Measurements from ENCODE around the gene TRAPPC2L.

The TRAPPC2L gene

DNA sequence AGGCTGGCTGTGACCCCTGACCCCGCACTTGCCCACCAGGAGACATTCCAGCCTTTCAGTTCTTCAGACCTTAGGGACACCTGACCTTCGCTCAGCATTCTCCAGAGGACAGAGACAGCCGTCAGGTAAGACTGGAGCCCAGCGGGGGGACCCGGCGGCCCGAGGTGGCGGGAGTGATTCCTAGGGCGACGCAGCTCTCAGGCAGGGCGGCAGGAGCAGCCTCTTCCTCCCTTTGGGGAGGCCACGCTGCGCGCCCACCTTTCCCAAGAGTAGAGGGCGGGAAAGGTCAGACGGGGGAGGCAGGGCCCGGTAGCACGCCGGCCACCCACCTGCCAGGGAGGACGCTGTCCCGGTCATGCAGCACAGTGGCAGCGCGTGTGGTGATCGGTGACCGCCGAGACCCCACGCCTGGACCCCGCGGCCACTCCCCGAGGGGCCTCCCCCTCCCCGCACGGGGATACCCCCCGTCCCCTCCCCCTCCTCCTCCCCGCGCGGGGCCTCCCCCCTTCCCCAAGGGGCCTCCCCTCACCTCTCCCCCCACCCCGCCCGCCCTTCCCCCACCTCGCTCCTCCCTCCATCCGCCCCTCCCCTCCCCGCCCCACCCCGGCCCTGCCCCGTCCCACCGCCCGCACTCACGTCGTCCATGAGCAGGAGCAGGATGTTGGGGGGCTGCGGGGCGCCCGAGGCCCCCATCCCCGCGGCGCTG, 652 bp upstream of the TRAPPC2L start:
- no peak for FAIRE-seq
- DNase-seq (ENCODE audit: insufficient read length, low spot score): no peak

DNA sequence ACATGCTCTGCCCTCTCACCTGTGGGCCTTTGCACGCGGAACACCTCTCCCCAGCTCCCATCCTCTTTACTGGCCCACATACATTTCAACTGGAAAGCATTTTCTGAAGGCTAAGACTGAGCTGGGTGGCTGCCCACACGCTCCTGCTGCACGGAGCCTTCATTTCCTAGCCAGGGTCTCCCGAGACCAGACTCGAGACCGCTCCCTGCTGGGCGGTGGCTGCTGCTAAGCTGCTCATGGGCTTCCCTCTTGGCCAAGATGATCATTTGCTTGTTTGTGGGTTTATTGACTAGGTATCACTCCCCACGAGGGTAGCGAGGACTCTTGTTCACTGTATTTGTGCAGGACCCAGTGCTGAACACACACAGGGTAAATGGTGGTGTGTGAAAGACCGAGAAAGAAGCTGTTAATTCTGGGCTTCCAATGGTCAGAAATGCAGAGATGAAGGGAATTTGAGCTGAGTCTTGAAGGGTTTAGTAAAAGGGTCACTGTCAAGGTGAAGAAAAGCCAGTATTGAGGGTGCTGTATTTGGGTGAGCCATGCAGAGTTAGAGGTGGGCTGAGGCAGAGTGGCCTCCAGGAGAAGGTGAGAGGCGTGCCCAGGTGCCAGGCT, 907 bp downstream of the TRAPPC2L start:
- FAIRE-seq (peak; percentile 96), DNase-seq (ENCODE audit: insufficient read length, low spot score) (peak; percentile 95)

DNA sequence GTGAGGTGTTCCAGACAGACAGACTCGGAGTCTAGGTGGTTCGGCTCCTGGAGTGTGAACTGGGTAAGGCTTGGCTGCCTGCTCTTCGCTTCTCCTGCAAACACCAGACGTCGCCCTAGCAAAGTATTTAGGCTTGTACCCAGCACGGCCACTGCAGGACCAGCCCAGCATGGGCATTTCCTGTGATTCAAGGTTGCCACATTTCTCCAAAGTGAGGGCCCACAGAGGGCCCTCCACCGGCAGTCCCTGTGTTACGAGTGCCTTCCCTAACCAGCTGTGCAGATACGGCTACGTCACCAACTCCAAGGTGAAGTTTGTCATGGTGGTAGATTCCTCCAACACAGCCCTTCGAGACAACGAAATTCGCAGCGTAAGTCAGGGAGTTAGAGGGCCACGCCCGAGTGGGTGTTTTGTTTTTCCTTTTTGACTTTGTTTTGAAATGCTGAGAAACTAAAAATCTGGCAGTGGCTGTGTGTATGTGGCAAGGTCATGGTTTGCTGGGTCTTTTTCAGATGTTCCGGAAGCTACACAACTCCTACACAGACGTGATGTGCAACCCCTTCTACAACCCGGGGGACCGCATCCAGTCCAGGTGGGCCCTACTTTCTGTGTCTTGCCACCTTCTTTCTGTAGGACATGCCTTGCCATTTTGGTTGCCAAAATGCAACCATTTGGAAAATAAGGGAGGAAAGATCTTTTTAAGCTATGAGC, 2.6 kb downstream of the TRAPPC2L start:
- DNase-seq (ENCODE audit: insufficient read length, low spot score) (no peak), FAIRE-seq (no peak)

DNA sequence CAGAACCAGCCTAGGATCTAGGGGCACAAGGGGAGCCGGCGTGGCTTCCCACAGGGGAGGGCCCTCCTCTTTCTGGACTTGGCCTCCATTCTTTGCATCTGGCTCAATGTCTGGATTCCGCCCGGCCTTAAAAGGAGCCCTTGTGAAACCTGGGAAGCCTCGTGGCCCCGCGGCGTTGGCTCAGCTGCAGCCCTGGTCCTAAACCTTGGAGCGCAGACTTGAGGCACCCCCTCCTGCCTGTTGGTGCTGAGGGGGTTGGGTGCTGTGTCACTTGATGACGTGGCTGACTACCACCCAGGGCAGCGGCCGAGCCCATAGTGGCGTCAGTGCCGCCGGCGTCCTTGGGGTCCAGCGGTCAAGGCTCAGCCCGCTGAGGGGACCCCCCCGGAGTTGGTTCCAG, 4.4 kb downstream of the TRAPPC2L start:
- FAIRE-seq (no peak), DNase-seq (ENCODE audit: insufficient read length, low spot score) (no peak)

DNA sequence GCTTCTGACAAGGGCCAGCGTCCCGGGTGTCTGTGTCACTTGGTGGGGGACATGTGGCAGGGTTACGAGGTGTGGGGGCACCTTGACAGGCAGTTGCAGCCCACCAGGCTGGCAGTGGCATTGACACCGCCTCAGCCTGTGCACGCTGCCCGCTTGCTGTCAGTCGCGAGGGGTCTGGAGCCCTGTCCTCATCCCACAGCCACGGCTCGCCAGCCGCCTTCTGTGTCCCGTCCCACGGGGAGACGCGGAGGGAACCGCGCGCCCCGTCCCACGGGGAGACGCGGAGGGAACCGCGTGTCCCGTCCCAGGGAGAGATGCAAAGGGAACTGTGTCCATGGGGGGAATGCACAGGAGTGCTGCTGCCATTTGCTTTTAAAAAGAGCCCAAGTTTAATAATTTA, 6.0 kb downstream of the TRAPPC2L start:
- FAIRE-seq (no peak), DNase-seq (ENCODE audit: insufficient read length, low spot score) (no peak)

DNA sequence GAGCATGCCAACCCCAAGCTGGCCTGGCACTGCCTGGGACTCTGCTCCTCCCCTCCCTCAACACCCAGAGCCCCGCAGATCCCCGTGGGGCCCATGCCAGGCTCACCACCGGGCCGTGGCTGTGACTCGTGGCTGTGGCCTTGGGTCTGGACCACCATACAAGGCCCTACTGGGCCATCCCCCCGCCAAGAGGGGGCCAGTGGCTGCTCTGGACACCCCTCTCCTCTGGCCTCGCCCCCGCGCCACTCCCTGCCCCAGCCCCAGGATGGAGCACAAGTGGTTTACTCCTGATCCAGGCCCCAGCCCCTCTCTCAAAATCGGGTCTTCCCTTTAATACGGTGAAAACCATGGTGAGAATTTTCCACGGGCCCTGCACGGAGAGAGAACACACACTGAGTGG, 6.5 kb downstream of the TRAPPC2L start:
- DNase-seq (ENCODE audit: insufficient read length, low spot score): no peak
- no peak for FAIRE-seq

DNA sequence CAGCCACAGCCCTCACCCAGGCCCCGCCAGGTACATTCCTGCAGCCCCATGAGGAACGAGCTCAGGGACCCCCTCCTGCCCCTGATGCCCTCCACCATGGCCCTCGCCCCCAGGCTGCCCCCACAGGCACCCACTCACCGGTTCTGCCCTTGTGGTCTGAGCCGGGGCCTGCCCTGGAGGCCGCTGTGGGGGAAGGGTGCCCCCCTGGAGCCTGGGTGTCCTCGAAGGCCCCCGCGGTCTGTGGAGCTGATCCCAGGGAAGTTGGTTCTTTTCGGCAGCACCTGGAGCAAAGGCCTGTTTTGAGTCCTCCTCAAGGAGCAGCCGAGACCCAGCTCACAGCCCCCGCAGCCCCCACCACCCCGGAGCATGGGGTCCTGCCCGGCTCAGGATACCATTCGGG, 7.2 kb downstream of the TRAPPC2L start:
- no peak for DNase-seq (ENCODE audit: insufficient read length, low spot score)
- no peak for FAIRE-seq

DNA sequence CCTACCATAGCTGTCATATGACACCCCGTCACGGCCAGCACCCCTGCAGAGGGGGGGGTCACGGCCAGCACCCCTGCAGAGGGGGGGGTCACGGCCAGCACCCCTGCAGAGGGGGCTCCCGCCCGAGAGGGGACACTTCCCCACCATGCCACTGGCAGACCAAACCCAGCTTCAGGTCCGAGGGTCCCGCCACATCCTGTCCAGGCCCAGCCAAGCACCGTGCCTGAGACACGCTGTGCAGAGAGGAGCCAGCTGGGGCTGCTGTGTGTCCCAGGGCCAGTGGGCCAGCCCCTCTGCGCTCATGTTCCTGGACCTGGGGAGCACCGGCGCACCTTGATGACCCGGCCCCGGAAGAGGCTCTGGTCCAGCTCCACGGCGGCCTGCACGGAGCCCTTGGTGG, 7.6 kb downstream of the TRAPPC2L start:
- FAIRE-seq: no peak
- no peak for DNase-seq (ENCODE audit: insufficient read length, low spot score)

DNA sequence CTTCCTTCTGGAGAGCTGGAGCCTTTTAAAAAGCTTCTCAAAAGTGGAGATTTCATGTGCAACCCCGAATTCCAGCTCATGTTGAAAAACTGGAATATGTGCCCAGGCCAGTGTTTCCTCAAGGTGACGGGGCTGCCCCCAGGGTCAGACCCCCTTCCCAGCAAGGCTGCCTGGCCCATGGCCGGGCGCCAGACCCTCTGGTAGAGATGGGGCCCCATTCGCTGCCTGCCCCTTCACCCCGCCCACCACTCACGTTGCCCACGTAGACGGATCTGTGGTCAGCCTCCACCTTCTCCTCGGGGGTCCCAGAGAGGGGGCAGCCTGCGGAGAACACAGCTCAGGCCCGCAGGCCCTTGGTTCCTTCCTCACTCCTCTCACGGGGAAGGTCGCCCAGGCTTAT, 8.4 kb downstream of the TRAPPC2L start:
- FAIRE-seq (no peak), DNase-seq (ENCODE audit: insufficient read length, low spot score) (no peak)

DNA sequence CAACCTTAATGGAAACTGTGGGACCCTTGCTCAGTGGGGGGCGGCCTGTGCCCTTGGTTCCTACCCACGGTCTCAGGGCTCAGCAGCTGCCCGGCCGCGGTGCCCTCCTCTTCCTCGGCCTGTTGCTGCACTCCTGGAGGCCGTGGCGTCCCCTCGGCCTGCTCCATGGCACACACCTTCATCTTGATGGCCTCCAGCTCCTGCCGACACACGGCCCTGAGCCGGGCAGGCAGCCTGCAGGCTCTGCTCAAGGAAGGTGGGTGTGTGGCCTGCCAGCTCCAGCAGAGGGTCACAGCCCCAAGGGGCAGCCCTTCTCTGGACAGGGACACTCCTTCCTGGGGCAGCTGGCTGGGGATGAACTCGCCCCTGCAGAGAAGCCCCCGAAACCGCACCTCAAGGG, 8.8 kb downstream of the TRAPPC2L start:
- DNase-seq (ENCODE audit: insufficient read length, low spot score): no peak
- FAIRE-seq: no peak

DNA sequence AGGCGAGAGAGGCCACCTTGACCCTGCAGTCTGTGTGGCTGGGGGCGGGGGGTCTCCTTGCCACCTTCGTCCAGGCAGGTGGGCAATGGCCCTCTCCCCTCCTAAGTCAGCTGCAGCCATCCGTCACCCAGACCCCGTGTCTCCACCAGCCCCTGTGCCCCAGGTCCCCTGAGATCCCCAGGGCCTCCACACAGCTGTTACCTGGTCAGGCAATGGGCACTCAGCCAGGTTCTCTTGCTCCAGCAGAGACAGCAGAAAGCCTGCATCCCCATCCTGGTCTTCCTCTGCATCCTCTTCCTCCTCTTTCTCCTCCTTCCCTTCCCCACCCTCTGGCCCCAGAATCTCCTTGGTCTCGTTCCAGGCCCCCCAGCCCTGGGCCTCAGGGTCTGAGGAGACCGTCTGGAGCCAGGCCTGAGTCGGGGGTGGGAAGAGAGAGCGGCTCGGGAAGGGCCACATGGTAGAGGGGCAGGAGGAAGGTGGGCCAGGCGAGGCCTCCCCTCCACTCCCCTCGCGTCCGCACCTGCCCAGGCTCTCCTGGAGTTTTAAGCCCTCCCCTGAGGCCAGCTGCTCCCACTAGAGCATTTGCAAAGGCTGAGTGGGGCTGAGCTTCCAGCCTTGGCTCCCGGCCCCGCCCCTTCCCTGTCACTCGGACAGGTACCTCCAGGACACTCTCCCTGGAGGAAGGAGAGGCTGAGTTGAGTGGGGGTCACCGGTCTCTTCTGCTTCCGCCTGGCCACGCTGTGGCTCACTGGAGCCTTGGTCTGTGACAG, 9.4 kb downstream of the TRAPPC2L start, which contains the start of gene PABPN1L:
PABPN1L (minus strand) TSS at position 510 of the 770 bp plus-strand sequence; CDS start at position 456, 54 bp downstream.
- DNase-seq (ENCODE audit: insufficient read length, low spot score): no peak
- no peak for FAIRE-seq

DNA sequence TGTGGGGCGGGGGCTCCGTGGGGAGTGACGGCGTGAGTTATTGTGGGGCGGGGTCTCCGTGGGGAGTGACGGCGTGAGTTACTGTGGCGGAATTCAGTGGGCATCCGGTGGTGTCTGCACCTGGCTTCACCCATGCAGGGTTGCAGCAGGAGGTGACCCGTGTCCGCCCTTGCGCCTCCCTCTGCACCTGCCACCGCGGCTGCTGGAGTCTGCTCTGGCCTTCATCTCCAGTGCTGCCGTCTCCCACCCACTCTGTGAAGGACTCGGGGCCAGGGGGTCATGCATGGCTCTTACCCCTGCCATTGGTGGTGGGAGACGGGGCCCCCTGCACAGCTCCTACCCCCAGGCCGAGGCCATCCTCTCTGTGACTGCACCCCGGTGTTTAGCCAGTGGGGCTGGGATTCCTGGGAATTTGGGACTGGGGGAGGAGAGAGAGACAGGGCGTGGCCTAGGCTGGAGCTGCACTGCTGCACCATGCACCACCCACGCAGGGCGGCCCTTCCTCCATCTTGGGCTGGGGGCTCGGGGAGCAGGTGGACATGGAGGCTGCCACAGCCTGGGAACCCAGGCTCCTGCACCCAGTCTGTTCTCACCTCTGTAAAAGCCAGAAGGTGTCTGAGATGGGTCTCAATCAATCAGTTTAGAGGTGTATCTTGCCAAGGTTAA, 10.8 kb downstream of the TRAPPC2L start:
- DNase-seq (ENCODE audit: insufficient read length, low spot score) (no peak), FAIRE-seq (no peak)

DNA sequence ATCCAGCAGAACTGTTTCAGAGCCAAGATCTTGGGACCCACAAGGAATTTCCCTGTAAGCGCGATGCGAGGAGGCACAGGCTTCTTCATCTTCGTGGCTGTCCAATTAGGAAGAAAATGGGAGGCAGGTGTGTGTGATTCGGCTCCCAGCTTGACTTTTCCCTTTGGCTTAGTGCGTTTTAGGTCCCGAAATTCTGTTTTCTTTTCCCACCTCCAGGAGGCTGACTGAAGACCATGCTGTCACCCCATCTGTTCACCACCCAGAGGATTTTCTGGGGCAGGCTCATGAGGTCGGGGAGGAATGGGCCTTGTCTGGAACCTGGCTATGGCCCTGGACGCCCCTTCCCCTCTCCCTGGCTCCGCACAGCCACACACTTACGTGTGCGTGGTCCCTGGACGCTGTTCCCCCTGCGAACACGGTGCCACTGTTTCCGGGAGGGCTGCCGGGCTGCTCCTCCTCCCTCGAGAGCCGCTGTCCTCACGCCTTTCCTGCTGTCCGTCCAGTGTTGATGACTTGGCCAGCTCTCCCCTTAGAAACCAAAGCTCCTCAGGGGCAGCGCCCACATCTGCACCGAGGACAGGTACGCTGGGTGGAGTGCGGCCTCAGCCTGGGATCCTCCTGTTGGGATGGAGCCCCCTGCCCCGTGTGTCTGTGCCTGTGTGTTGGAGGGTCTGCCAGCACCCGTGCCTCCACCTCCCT, 12.2 kb downstream of the TRAPPC2L start:
- DNase-seq (ENCODE audit: insufficient read length, low spot score): no peak
- FAIRE-seq: no peak

DNA sequence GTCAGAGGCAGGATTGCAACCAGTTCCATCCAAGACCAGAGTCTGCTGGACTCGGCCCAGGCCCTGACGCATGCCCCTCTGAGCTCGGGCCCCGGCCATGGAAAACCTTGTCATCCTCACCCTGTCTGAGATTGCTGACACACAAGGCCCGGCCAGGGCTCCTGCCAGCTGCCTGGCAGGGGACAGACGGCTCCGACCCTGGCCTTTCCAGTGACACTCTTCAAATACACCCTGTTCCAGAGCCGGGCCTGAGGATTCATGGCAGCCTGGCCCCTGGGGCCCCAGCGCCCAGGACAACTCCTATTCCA, 12.7 kb downstream of the TRAPPC2L start:
- FAIRE-seq (no peak), DNase-seq (ENCODE audit: insufficient read length, low spot score) (no peak)

DNA sequence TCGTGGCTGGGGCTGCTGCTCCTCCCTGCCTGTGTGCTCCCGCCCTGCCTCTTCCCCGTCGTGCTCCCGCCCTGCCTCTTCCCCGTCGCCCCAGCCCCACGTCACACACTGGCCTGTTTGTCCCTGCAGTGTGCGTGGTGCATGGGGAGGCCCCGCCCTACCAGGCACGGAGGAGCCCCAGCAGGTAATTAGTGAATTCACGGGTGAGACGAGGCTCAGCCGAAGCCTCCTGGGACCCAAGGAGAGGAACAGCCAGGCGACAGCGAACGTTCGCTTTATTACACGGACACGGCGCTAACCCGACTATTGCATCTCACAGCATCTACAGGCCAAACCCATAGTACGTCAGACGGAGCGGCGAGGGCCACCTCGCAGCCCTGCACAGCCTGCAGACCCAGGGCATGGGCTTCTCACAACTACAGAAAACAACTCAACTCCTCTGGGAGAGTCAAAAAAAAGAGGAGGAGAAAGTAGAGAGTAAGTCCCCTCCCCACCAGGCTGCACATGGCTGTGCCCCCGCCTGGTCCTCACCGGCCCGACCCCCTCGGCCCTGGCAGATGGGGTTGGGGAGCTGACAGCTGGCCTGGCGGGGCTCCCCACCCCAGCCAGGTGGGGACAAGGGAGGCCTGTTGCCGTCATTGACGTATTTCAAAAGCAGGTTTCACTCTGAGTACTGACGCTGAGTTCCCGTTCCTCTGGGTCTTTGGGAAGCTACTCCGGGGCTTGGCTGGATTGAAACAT, 13.9 kb downstream of the TRAPPC2L start:
- FAIRE-seq (no peak), DNase-seq (ENCODE audit: insufficient read length, low spot score) (no peak)

DNA sequence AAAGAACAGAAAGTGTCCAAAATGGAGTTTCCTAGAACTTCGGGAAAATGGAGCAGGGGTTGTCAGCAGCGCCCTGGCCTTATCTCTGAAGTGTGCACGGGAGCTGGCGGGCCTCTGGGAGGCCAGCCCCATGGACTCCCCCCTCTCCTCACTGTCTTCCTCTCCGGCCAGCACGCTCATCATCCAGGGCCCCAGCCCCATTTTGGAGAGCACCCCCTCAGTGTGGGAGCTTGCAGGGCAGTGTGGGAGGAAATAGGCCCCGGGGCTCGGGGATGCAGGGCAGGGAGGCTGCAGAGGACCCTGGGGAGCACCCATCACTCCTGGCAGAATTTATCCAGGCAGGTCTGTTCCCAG, 14.4 kb downstream of the TRAPPC2L start:
- FAIRE-seq (no peak), DNase-seq (ENCODE audit: insufficient read length, low spot score) (no peak)

DNA sequence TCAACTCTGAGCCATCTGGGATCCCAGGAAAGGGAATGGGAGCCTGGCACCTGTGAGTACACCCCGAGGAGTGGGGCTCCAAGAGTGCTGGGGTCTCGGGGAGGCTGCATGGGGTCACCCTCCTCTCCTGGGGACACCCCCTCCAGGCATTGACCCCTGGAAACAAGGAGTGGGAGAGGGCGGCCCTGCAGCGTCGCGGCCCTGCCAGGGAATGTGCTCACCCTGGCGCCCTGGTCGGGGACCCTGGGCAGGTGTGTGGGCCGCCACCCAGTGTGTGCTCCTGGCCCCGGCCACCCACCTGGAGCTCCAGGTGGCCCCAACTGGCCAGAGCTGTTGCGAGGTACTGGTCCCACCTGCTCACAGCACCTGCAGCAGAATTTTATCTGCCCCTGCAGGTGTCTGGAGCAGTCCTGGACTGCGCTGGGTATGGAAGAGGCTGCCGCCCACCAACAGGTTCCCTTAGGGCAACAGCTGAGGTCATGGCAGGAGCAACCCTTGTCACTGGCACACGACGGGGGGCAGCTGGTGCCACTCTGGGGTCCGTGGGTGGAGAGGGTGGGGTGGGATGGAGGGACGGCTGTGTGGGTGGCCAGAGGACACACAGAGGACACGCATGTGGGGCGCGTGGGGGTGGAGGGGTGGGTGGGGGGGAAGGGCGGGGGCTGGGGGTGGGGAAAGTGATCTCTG, 14.9 kb downstream of the TRAPPC2L start:
- DNase-seq (ENCODE audit: insufficient read length, low spot score) (no peak), FAIRE-seq (no peak)

DNA sequence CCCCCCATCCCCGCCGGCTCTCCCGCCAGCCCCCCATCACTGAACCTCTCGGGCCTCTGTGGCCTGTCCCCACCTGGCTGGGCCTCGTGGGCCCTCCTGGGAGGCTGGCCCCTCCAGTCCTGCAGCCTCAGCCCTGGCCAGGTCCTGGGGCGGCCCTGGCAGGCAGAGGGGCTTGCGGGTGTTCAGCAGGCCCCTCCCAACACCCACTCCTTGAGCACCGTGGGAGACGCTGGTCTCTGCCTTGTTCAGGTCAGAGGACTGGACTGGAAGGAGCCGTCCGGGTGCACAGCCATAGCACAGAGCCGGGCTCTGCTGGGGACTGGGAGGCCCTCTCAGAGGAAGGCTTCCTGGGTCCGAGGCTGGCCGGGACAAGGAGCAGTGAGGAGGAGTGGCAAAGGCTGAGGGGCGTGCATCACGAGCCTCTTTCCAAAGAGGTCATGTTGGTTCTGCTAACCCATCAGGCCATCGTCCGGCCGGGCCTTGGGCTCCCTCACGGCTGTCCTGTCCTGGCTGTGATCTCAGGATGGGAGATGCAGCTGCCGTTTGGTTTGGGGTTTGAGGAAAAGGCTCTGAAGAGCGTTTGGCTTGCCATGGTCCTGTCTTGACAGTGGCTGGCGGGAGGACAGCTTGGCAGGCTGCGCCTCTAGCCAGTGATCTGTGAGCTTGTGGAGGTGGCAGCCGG, 15.9 kb downstream of the TRAPPC2L start:
- no peak for DNase-seq (ENCODE audit: insufficient read length, low spot score)
- no peak for FAIRE-seq

Data from GM19239 (cell line).